Trophoblast cell (in vitro differentiated cells and primary cell): Measurements from ENCODE around the gene HMHB1.

ENCODE experiments used
- DNase-seq, 2 donors: peaks; one replicate each; pipeline ENCODE4 v3.0.0-alpha.2; 2016
- H2AFZ ChIP-seq: 2 replicates; pipeline ENCODE4 v1.6.1; 2013; ENCODE audit warnings: low read length, moderate library complexity, mild to moderate bottlenecking; ENCODE audit not compliant: insufficient read depth, poor library complexity
- H2AK5ac ChIP-seq: 2 replicates; pipeline ENCODE4 v1.6.1; 2013; ENCODE audit warnings: mild to moderate bottlenecking, low read length
- H2BK120ac ChIP-seq: 2 replicates; pipeline ENCODE4 v1.6.1; 2013; ENCODE audit warnings: low read length, mild to moderate bottlenecking, moderate library complexity; ENCODE audit not compliant: insufficient read depth, poor library complexity
- H2BK12ac ChIP-seq: 2 replicates; pipeline ENCODE4 v1.6.1; 2013; ENCODE audit warnings: mild to moderate bottlenecking, low read length, moderate library complexity
- H2BK5ac ChIP-seq: 2 replicates; pipeline ENCODE4 v1.6.1; 2013; ENCODE audit warnings: low read length, low read depth, moderate library complexity, mild to moderate bottlenecking; ENCODE audit not compliant: poor library complexity
- H3K14ac ChIP-seq: 2 replicates; pipeline ENCODE4 v1.6.1; 2013; ENCODE audit warnings: mild to moderate bottlenecking, low read length
- H3K18ac ChIP-seq: 2 replicates; pipeline ENCODE4 v1.6.1; 2013; ENCODE audit warnings: mild to moderate bottlenecking, low read length
- H3K23ac ChIP-seq: 2 replicates; pipeline ENCODE4 v1.6.1; 2013; ENCODE audit warnings: low read length
- H3K27ac ChIP-seq: 2 replicates; pipeline ENCODE4 v1.5.1; 2013; ENCODE audit warnings: low read depth, mild to moderate bottlenecking, inconsistent platforms, low read length, moderate library complexity
- H3K27me3 ChIP-seq: 2 replicates; pipeline ENCODE4 v1.6.1; 2013; ENCODE audit warnings: inconsistent platforms, mild to moderate bottlenecking, low read length, moderate library complexity; ENCODE audit not compliant: insufficient read depth
- H3K36me3 ChIP-seq, 2 experiments: 1 replicate in 1 of 2; 2 replicates in 1 of 2; pipeline ENCODE4 v1.6.1; 2013; ENCODE audit warnings: low read length in 2 of 2, mild to moderate bottlenecking in 2 of 2, moderate library complexity in 1 of 2; ENCODE audit not compliant: insufficient read depth in 2 of 2, control insufficient read depth in 1 of 2
- H3K4ac ChIP-seq: 2 replicates; pipeline ENCODE4 v1.6.1; 2013; ENCODE audit warnings: low read depth, mild to moderate bottlenecking, low read length, moderate library complexity
- H3K4me1 ChIP-seq, 2 experiments: 1 replicate in 1 of 2; 2 replicates in 1 of 2; pipeline ENCODE4 v1.6.1; 2013; ENCODE audit warnings: low read length in 2 of 2, mild to moderate bottlenecking in 2 of 2, moderate library complexity in 1 of 2; ENCODE audit not compliant: insufficient read depth in 2 of 2, control insufficient read depth in 1 of 2
- H3K4me2 ChIP-seq: 2 replicates; pipeline ENCODE4 v1.6.1; 2013; ENCODE audit warnings: inconsistent platforms, mild to moderate bottlenecking, low read length, moderate library complexity
- H3K4me3 ChIP-seq: 2 replicates; pipeline ENCODE4 v1.5.1; 2013; ENCODE audit warnings: mild to moderate bottlenecking, low read depth, low read length, inconsistent platforms
- H3K79me1 ChIP-seq: one replicate; pipeline ENCODE4 v1.6.1; 2013; ENCODE audit warnings: low read length
- H3K79me2 ChIP-seq: 2 replicates; pipeline ENCODE4 v1.6.1; 2013; ENCODE audit warnings: low read length, mild to moderate bottlenecking; ENCODE audit not compliant: control insufficient read depth, insufficient read depth, poor library complexity
- H3K9ac ChIP-seq: 2 replicates; pipeline ENCODE4 v1.6.1; 2013; ENCODE audit warnings: mild to moderate bottlenecking, low read length
- H3K9me3 ChIP-seq: 2 replicates; pipeline ENCODE4 v1.6.1; 2013; ENCODE audit warnings: low read depth, mild to moderate bottlenecking, control low read depth, inconsistent platforms, low read length; ENCODE audit not compliant: insufficient read depth
- H4K12ac ChIP-seq: 2 replicates; pipeline ENCODE4 v1.6.1; 2013; ENCODE audit warnings: low read depth, mild to moderate bottlenecking, low read length, moderate library complexity
- H4K8ac ChIP-seq: 2 replicates; pipeline ENCODE4 v1.6.1; 2013; ENCODE audit warnings: low read depth, mild to moderate bottlenecking, low read length, moderate library complexity
- H4K91ac ChIP-seq: one replicate; pipeline ENCODE4 v1.6.1; 2013; ENCODE audit warnings: low read depth, mild to moderate bottlenecking, low read length, moderate library complexity
- WGBS: extraction: QIAGEN DNeasy Blood & Tissue Kit; methylation state at CpG from one replicate; pipeline ENCODE4 v1.1.7; 2013; ENCODE audit warnings: missing lambda C conversion rate; ENCODE audit not compliant: insufficient read length, insufficient coverage; ENCODE audit errors: extremely low coverage; 5-methylcytosine and 5-hydroxymethylcytosine counted together

Gene HMHB1

GRCh38 chr5:143770450-143770849 is 41.5 kb upstream of the HMHB1 start:
- Histone ChIP-seq H2BK12ac (no peak overlapping the region), H2BK5ac (no peak overlapping the region), H3K79me1 (no peaks in the 10 kb centered on the region), H3K4me2 (no peak overlapping the region), H4K12ac (no peak overlapping the region), H3K14ac (no peak overlapping the region), H3K4ac (no peak overlapping the region), H3K23ac (no peak overlapping the region), H2AFZ (no peak overlapping the region), H3K36me3 (no peaks in the 10 kb centered on the region), H3K4me1 (peaks cover 2% of the 10 kb centered on the region in 2 experiments), H3K79me2 (no peaks in the 10 kb centered on the region), H4K91ac (no peak overlapping the region), H3K27me3 (no peaks in the 10 kb centered on the region), H3K9me3 (no peaks in the 10 kb centered on the region), H3K4me3 (no peak overlapping the region), H3K27ac (no peak overlapping the region), H3K9ac (no peak overlapping the region), H3K18ac (no peak overlapping the region), H2AK5ac (no peak overlapping the region), H2BK120ac (no peak overlapping the region), H4K8ac (no peak overlapping the region)
- DNase-seq = no peak
- WGBS = no CpG with 5 or more reads among the region's 3 CpGs

- Histone ChIP-seq H2BK12ac (no peak overlapping the region), H2BK120ac (no peak overlapping the region), H4K8ac (no peak overlapping the region), H3K79me2 (no peaks in the 10 kb centered on the region), H3K27me3 (no peaks in the 10 kb centered on the region), H4K12ac (no peak overlapping the region), H2AK5ac (no peak overlapping the region), H3K4me2 (no peak overlapping the region), H2AFZ (no peak overlapping the region), H3K18ac (no peak overlapping the region), H3K4me1 (peaks cover 2% of the 10 kb centered on the region in 2 experiments), H3K4ac (no peak overlapping the region), H2BK5ac (no peak overlapping the region), H3K9me3 (no peaks in the 10 kb centered on the region), H3K14ac (no peak overlapping the region), H3K23ac (no peak overlapping the region), H3K27ac (no peak overlapping the region), H3K4me3 (no peak overlapping the region), H3K36me3 (no peaks in the 10 kb centered on the region), H3K79me1 (no peaks in the 10 kb centered on the region), H3K9ac (no peak overlapping the region), H4K91ac (no peak overlapping the region)
- no peak for DNase-seq
- WGBS = no CpG with 5 or more reads among the region's 4 CpGs
Measured at GRCh38 chr5:143771189-143771588, 40.8 kb upstream of the HMHB1 start.

- no peak overlapping the region for H2AK5ac ChIP-seq
- H3K4me1 ChIP-seq = peaks cover 2% of the 10 kb centered on the region in 2 experiments
- WGBS = no CpG with 5 or more reads among the region's 2 CpGs
- no peaks in the 10 kb centered on the region for H3K9me3 ChIP-seq
- H3K4ac ChIP-seq = no peak overlapping the region
- H4K91ac ChIP-seq = no peak overlapping the region
- H3K79me1 ChIP-seq = no peaks in the 10 kb centered on the region
- H3K36me3 ChIP-seq = no peaks in the 10 kb centered on the region
- H3K23ac ChIP-seq = no peak overlapping the region
- no peak overlapping the region for H2BK120ac ChIP-seq
- DNase-seq = no peak
- no peak overlapping the region for H4K12ac ChIP-seq
- H3K79me2 ChIP-seq = no peaks in the 10 kb centered on the region
- no peak overlapping the region for H2BK12ac ChIP-seq
- no peak overlapping the region for H3K14ac ChIP-seq
- H2AFZ ChIP-seq = no peak overlapping the region
- no peaks in the 10 kb centered on the region for H3K27me3 ChIP-seq
- no peak overlapping the region for H2BK5ac ChIP-seq
- no peak overlapping the region for H3K4me3 ChIP-seq
- no peak overlapping the region for H3K27ac ChIP-seq
- H4K8ac ChIP-seq = no peak overlapping the region
- no peak overlapping the region for H3K4me2 ChIP-seq
- no peak overlapping the region for H3K18ac ChIP-seq
- no peak overlapping the region for H3K9ac ChIP-seq
Measured at GRCh38 chr5:143771602-143772001, 40.4 kb upstream of the HMHB1 start.

- Histone ChIP-seq H3K9me3 (no peaks in the 10 kb centered on the region), H3K9ac (no peak overlapping the region), H3K23ac (no peak overlapping the region), H2AK5ac (no peak overlapping the region), H3K79me1 (no peaks in the 10 kb centered on the region), H4K91ac (no peak overlapping the region), H2BK120ac (no peak overlapping the region), H3K79me2 (no peaks in the 10 kb centered on the region), H3K4ac (no peak overlapping the region), H4K12ac (no peak overlapping the region), H2AFZ (no peak overlapping the region), H3K36me3 (no peaks in the 10 kb centered on the region), H3K27ac (no peak overlapping the region), H3K4me3 (no peak overlapping the region), H3K4me2 (no peak overlapping the region), H3K27me3 (no peaks in the 10 kb centered on the region), H2BK5ac (no peak overlapping the region), H3K14ac (no peak overlapping the region), H3K18ac (no peak overlapping the region), H3K4me1 (peaks cover 2% of the 10 kb centered on the region in 2 experiments), H4K8ac (no peak overlapping the region), H2BK12ac (no peak overlapping the region)
- WGBS = no CpG with 5 or more reads among the region's 1 CpG
- DNase-seq = peak in 1 of 2 donors; percentile 75
Measured at GRCh38 chr5:143772621-143773020, 39.3 kb upstream of the HMHB1 start.
